ENCODE results near the gene TFDP1. TPM values are rescaled to one million over a fixed set of nuclear protein-coding genes. Genes with fewer than 3 reads are reported as not detected.

The TFDP1 gene
- total RNA-seq, 1 donor from 2014 or later = 46.7 TPM

DNA sequence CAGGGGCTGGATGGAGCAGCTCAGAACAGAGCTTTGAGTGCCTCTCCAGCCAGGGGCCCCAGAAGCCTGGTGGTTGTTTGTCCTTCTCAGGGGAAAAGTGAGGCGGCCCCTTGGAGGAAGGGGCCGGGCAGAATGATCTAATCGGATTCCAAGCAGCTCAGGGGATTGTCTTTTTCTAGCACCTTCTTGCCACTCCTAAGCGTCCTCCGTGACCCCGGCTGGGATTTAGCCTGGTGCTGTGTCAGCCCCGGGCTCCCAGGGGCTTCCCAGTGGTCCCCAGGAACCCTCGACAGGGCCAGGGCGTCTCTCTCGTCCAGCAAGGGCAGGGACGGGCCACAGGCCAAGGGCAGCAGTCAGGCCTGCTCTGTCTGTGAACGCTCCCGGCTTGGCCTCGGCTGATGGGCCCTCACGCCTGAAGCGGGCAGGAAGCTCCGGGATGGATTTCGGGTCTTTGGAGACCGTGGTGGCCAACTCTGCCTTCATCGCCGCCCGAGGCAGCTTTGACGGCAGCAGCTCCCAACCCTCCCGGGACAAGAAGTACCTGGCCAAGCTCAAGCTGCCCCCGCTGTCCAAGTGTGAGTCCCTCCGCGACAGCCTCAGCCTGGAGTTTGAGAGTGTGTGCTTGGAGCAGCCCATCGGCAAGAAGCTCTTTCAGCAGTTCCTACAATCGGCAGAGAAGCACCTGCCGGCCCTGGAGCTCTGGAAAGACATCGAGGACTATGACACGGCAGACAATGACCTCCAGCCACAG is 82.6 kb downstream of the TFDP1 start, which contains the start of gene GRK1:
TSS of gene GRK1 (plus strand) at position 269 of the 751 bp plus-strand sequence. CDS start at position 437, 168 bp downstream.
- ATAC-seq (no peak), DNase-seq (ENCODE audit: missing footprints) (no peak)
- intact Hi-C loops (cut with DNase I) = no loop called here

DNA sequence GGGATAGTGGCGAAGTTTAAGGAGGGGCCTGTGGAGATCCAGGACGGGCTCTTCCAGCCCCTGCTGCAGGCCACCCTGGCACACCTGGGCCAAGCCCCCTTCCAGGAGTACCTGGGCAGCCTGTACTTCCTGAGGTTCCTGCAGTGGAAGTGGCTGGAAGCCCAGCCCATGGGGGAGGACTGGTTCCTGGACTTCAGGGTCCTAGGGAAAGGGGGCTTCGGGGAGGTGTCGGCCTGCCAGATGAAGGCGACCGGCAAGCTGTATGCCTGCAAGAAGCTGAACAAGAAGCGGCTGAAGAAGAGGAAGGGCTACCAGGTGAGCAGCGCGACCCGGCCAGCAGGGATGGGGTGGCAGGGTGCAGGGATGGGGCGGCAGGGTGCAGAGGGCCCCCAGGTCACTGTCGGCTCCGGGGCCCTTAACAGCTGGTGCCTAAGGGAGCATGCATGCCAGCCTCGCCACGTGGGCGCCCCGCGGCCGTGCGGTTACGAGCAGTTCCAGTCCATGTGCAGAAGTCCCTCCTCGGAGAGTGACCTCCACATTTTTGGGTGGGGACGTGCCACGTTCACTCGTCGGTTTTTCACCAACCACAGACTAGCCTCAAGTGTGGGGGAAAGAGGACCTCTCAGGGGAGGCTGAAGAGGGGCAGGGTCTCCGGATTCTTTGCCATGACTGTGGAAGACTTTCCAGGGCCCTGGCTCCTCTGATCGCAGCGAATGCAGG is 83.4 kb downstream of the TFDP1 start:
- ATAC-seq = no peak
- no peak for DNase-seq (ENCODE audit: missing footprints)
- intact Hi-C loops (cut with DNase I) = no loop called here

DNA sequence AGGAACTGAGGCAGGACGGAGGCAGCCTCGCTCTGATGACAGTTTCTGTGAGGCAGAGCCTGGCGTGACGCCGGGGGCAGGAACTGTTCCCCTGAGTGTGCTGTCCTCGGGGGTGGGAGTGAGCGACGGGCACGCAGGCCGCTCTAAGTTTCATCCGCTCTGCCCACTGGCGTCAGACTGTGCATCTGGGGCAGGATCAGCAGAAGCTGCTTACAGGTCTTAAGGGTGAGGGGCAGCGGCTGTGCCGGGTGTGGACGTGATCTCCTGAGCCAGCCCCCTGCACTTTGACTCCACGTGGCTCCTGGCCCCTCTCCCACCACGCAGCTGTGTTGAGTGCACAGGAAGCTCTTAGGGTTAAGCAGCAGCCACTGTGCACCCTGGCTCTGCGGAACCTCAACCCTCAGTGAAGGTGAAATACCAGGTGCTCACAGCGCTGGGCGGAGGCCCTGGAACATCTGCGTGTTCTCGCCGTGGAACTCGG is 84.0 kb downstream of the TFDP1 start:
- DNase-seq (ENCODE audit: missing footprints) = no peak
- no peak for ATAC-seq
- intact Hi-C loops (cut with DNase I) = no loop called here

DNA sequence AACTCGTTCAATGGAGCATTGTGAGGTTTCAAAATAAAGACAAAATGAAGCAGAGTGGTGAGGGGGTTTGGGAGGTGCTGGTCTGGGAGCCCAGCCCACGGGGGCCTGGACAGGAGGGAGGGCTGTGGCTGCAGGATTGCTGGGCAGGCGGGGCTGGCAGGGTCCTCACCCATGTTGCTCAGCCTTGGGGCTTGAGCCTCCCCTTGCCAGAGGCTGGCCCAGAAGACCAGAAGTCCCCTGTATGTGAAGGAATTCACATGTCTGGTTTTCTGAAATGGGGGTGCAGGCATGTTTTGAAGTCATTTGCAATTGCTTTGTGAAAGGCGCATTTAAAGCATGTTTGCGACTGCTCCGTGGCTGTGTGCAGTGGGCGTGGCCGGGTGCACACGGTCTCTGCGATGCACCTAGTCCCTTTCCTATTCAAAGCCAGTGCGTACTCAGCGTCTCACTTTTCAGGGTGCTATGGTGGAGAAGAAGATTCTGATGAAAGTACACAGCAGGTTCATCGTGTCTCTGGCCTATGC is 84.7 kb downstream of the TFDP1 start:
- no peak for DNase-seq (ENCODE audit: missing footprints)
- ATAC-seq = no peak
- intact Hi-C loops (cut with DNase I) = no loop called here

DNA sequence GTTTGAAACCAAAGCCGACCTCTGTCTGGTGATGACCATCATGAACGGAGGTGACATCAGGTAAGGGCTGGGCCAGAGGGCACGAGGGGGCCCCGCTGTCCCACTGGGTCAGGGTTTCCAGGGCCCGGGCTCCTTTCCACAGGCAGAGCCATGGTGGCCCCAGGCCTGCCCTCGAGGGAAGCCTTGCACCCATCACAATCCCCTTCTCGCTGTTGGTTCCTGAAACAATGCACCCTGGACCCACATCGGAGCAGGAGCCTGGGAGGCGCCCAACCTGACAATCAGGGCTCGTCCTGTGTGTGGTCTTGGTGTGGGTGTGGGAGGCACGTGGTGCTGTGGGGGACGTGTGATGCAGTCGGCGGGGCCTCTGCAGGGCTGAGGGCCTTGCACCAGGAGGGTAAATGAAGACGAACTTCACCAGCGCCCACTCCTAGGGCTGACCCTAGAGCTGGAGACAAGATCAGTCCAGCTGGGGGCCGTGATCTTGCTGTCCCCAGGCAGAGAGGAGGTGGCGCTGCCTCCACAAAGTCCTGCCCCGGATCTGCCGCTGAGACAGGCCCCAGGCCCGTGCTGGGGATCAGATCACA is 85.3 kb downstream of the TFDP1 start:
- DNase-seq (ENCODE audit: missing footprints) = no peak
- intact Hi-C loops (cut with DNase I) = no loop called here
- ATAC-seq = no peak

DNA sequence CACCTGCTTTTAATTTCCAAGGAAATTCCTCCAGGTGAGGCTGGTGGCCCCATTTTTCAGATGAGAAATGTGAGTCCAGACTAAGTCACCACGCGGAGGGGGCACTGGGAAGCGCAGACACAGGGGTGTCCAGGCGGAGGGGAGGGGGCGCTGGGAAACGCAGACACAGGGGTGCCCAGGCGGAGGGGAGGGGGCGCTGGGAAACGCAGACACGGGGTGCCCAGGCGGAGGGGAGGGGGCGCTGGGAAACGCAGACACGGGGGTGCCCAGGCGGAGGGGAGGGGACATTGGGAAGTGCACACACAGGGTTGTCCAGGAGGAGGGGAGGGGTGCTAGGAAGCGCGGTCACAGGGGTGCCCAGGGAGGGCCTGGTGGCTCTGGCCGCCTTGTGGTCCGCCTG is 86.0 kb downstream of the TFDP1 start:
- DNase-seq (ENCODE audit: missing footprints) (no peak), ATAC-seq (no peak)
- intact Hi-C loops (cut with DNase I) = no loop called here

DNA sequence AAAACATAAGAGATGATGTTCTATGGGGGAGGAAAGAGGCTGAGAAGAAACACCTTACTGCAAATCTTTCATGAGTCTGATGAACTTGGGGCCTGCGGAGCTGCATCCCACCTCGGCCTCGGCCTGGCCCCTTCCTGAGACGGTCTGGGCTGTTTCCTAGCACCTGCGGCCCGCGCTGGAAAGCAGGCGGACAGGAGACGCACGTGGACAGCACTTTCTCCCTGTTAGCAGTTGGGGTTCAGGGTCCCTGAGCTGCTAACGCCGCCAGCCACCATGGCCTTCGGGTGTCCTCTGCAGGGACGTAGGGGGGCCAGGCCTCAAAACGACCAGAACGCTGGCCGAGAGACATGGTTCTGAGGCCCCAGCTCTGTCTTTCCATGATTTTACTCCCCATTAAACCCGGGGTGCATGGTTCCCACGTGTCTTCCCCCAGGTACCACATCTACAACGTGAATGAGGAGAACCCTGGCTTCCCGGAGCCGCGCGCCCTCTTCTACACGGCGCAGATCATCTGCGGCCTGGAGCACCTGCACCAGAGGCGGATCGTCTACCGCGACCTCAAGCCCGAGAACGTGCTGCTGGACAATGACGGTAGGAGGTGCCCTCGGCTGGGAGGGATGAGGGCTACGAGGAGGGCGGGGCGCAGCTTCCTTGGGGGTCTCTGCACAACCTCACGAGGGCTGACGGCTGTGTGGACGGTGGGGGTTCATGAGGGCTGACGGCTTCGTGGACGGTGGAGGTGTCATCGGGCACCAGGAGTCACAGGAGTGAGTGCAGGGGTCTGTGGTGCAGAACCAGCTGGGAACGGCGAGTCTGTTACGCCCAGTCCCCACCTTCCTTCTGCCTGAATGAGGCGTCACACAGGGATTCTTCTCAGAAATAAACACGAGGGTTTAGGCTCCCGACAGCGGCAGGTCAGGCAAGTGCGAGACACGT is 86.8 kb downstream of the TFDP1 start:
- ATAC-seq (peak; percentile 16), DNase-seq (ENCODE audit: missing footprints) (no peak)

DNA sequence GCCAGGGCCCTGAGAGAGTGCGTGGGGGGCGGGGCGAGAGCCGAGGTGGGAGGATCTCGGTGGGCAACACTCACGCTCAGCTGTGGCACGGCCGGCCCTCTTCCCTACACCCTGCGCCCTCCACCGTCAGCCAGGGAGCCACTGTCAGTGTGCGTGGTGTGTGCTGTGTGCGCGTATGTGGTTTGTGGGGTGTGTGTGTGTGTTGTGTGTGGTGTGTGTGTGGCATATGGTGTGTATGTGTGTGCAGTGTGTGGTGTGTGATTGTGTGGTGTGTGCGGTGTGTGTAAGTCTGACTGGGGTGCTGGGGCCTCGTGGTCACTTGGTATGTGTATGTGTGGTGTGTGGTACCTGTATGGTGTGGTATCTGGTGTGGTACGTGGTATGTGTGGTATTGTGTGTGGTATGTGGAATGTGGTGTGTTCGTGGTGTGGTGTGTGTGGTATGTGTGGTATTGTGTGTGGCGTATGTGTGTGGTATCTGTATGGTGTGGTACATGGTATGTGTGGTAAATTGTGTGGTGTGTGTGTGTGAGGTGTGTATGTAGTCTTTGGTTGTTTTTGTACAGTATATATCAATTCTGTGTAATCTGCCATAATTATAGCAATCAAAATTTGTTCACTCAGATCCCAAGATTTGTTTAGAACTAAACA is 87.6 kb downstream of the TFDP1 start:
- intact Hi-C loops (cut with DNase I) = no loop called here
- ATAC-seq (peak; percentile 54), DNase-seq (ENCODE audit: missing footprints) (no peak)

More for the DNA sequence above, 86.8 kb downstream of the TFDP1 start:
- intact Hi-C loops (cut with DNase I) = no loop called here

Other genes starting within 250 kb of the TFDP1 start
- gene GRTP1, start 220.6 kb upstream of the TFDP1 start, total RNA-seq = 1.5 TPM
- 468 TPM for gene ADPRHL1, start 131.3 kb upstream of the TFDP1 start, total RNA-seq
- 194 TPM for gene DCUN1D2, start 94.0 kb upstream of the TFDP1 start, total RNA-seq
- not detected for gene ATP4B, start 73.4 kb downstream of the TFDP1 start, total RNA-seq
- 0.11 TPM for gene GRK1, start 82.5 kb downstream of the TFDP1 start, total RNA-seq
- 9.8 TPM for gene TMEM255B, start 174.5 kb downstream of the TFDP1 start, total RNA-seq